Breast epithelium (tissue), 4 donors: ENCODE results near the gene ZFHX3. TPM values are rescaled to one million over a fixed set of nuclear protein-coding genes. Genes with fewer than 3 reads are reported as not detected.
A peak's percentile ranks its signal among the peaks of the same experiment; 100 is the strongest.
"Not testable (repeated sequence)": the region's sequence is repeated elsewhere in the genome, so short reads cannot be mapped to it uniquely, and the experiment has no call there.

Experiments used
- DNase-seq, 2 donors: peaks; one replicate each; pipeline ENCODE4 v3.0.0-alpha.2; 2019; ENCODE audit warnings: low spot score in 2 of 2
- H3K27ac ChIP-seq, 2 donors: fragments of 200-600 bp; sonication (generic) in 1 of 2; one replicate each; pipeline ENCODE4 v1.5.1; 2016 to 2019; ENCODE audit warnings: mild to moderate bottlenecking in 1 of 2
- H3K27me3 ChIP-seq, 2 donors: fragments of 200-600 bp; sonication (generic) in 1 of 2; one replicate each; pipeline versions ENCODE4 v1.5.1 to v1.6.0; 2017 to 2019; ENCODE audit warnings: control low read depth in 1 of 2, mild to moderate bottlenecking in 1 of 2
- H3K36me3 ChIP-seq: fragments of 200-600 bp; one replicate; pipeline ENCODE4 v1.5.1; 2019
- H3K4me1 ChIP-seq, 2 donors: fragments of 200-600 bp; sonication (generic); one replicate each; pipeline ENCODE4 v1.5.1; 2016 to 2019; ENCODE audit warnings: control low read depth in 1 of 2
- H3K4me3 ChIP-seq, 3 donors: fragments of 200-600 bp; sonication (generic); 1 replicate in 2 of 3; 2 replicates in 1 of 3; pipeline ENCODE4 v1.5.1; 2016 to 2019; ENCODE audit warnings: mild to moderate bottlenecking in 3 of 3, moderate library complexity in 2 of 3
- H3K9me3 ChIP-seq, 2 donors: fragments of 200-600 bp; sonication (generic) in 1 of 2; one replicate each; pipeline ENCODE4 v1.5.1; 2016 to 2019; ENCODE audit warnings: control low read depth in 1 of 2
- CTCF ChIP-seq, 3 donors: fragments of 450-650 bp; IDR thresholded peaks; one replicate each; pipeline ENCODE4 v1.5.1; 2016 to 2017; ENCODE audit warnings: antibody characterized with exemption in 3 of 3, mild to moderate bottlenecking in 3 of 3, moderate library complexity in 3 of 3
- POLR2A ChIP-seq: fragments of 450-650 bp; IDR thresholded peaks from one replicate; pipeline ENCODE4 v1.6.1; 2016; ENCODE audit warnings: antibody characterized with exemption, mild to moderate bottlenecking, moderate library complexity
- POLR2AphosphoS5 ChIP-seq, 3 donors: sonication (generic); formaldehyde crosslinking; IDR thresholded peaks; one replicate each; pipeline ENCODE4 v1.6.1; 2017; ENCODE audit warnings: antibody characterized with exemption in 3 of 3
- intact Hi-C: fragments of 100-400 bp; cut with DNase I; formaldehyde crosslinking; loops from one replicate; pipeline ENCODE4 v1.15.1; 2023; ENCODE audit warnings: low total_unique reads
- total RNA-seq, 3 donors: library from RNA; depleted of rRNA; stranded (reverse); fragments of >200 nt; gene quantifications; one replicate each; pipeline ENCODE4 v1.1.0, GENCODE V29; 2016

ZFHX3 gene
- total RNA-seq, 3 donors from 2014 or later, result 10.8 to 36.0 (median 11.8) TPM

- Histone ChIP-seq H3K4me3 (peak overlapping the region in 2 of 3 donors; percentile 10 to 39), H3K27ac (peak overlapping the region; percentile 70 to 80), H3K36me3 (no peaks in the 10 kb centered on the region), H3K27me3 (no peaks in the 10 kb centered on the region), H3K4me1 (no peaks in the 10 kb centered on the region), H3K9me3 (no peaks in the 10 kb centered on the region)
- peak in 1 of 2 donors; percentile 80 for DNase-seq
- intact Hi-C loops, result no loop called here
- TF ChIP-seq POLR2A (no peak), POLR2AphosphoS5 (IDR thresholded peaks at IDR 0.05) (peak; percentile 34 to 90 (median 82))
Measured at GRCh38 chr16:72989579-72990551, 58.1 kb downstream of the ZFHX3 start.

- H3K36me3 ChIP-seq, H3K4me1 ChIP-seq, intact Hi-C loops, H3K9me3 ChIP-seq, DNase-seq, H3K4me3 ChIP-seq, H3K27me3 ChIP-seq: not testable (repeated sequence)
- peak overlapping the region in 1 of 2 donors; percentile 80 for H3K27ac ChIP-seq
Measured at GRCh38 chr16:72989203-72989578, 58.7 kb downstream of the ZFHX3 start.

- TF ChIP-seq POLR2AphosphoS5 (IDR thresholded peaks at IDR 0.05), result no peak
- TF ChIP-seq CTCF (IDR thresholded peaks at IDR 0.05), result no peak
- no peak for TF ChIP-seq POLR2A
- Histone ChIP-seq H3K36me3 (no peaks in the 10 kb centered on the region), H3K9me3 (no peaks in the 10 kb centered on the region), H3K27me3 (no peaks in the 10 kb centered on the region), H3K4me3 (no peak overlapping the region), H3K4me1 (no peaks in the 10 kb centered on the region), H3K27ac (no peak overlapping the region)
- intact Hi-C loops, result no loop called here
- no peak for DNase-seq
Measured at GRCh38 chr16:72988569-72988968, 59.4 kb downstream of the ZFHX3 start.

- intact Hi-C loops, result no loop called here
Measured at GRCh38 chr16:72987480-72987901, 60.4 kb downstream of the ZFHX3 start.

GRCh38 chr16:72985995-72986394 lies 61.9 kb downstream of the ZFHX3 start:
- Histone ChIP-seq H3K4me1 (no peaks in the 10 kb centered on the region), H3K27ac (peak overlapping the region; percentile 57 to 69)
- no peak for DNase-seq

More at GRCh38 chr16:72987480-72987901, 60.4 kb downstream of the ZFHX3 start:
- Histone ChIP-seq H3K9me3 (no peaks in the 10 kb centered on the region), H3K4me1 (no peaks in the 10 kb centered on the region), H3K36me3 (no peaks in the 10 kb centered on the region), H3K27me3 (no peaks in the 10 kb centered on the region), H3K4me3 (no peak overlapping the region), H3K27ac (peak overlapping the region in 1 of 2 donors; percentile 30)
- TF ChIP-seq CTCF (IDR thresholded peaks at IDR 0.05), result no peak
- TF ChIP-seq POLR2AphosphoS5 (IDR thresholded peaks at IDR 0.05), result peak in 2 of 3 donors; percentile 49
- DNase-seq, result peak; percentile 73 to 84

More at GRCh38 chr16:72985995-72986394, 61.9 kb downstream of the ZFHX3 start:
- Histone ChIP-seq H3K4me3 (peak overlapping the region in 1 of 3 donors; percentile 7), H3K27me3 (no peaks in the 10 kb centered on the region), H3K36me3 (no peaks in the 10 kb centered on the region), H3K9me3 (no peaks in the 10 kb centered on the region)
- intact Hi-C loops, result no loop called here
- TF ChIP-seq POLR2A (no peak), POLR2AphosphoS5 (IDR thresholded peaks at IDR 0.05) (no peak), CTCF (IDR thresholded peaks at IDR 0.05) (no peak)
